Erythroblast (primary cell): ENCODE data around the gene C16orf46.

ENCODE experiments used
- DNase-seq, 2 experiments: peaks; one replicate each; lab custom pipeline; 2025; lab: John Stamatoyannopoulos, UW
- GATA1 ChIP-seq: IDR thresholded peaks from 2 replicates; pipeline ENCODE4 v1.6.1; 2011; ENCODE audit warnings: low read depth, mild to moderate bottlenecking, control low read depth, low read length, moderate library complexity
- POLR2A ChIP-seq: IDR thresholded peaks from 2 replicates; pipeline ENCODE4 v1.6.1; 2011; ENCODE audit warnings: mild to moderate bottlenecking, low read length

Gene C16orf46

GRCh38 chr16:81096715-81097208 is 19.7 kb upstream of the C16orf46 start:
- DNase-seq, result no peak
- TF ChIP-seq POLR2A (no peak), GATA1 (no peak)

GRCh38 chr16:81095953-81096714 is 19.1 kb upstream of the C16orf46 start, which contains the start of gene GCSH:
TSS of gene GCSH (minus strand) at chr16:81096395. CDS start at chr16:81096278, 117 bp downstream.
- TF ChIP-seq POLR2A (peak; percentile 40), GATA1 (no peak)
- DNase-seq, result peak; percentile 99

GRCh38 chr16:81095653-81095952 is 18.6 kb upstream of the C16orf46 start:
- no peak for DNase-seq
- TF ChIP-seq POLR2A, result no peak
- no peak for TF ChIP-seq GATA1

GRCh38 chr16:81094771-81095251 is 17.8 kb upstream of the C16orf46 start:
- TF ChIP-seq GATA1 (no peak), POLR2A (no peak)
- no peak for DNase-seq

- TF ChIP-seq GATA1 (no peak), POLR2A (no peak)
- no peak for DNase-seq
These were observed 11.8 kb upstream of the C16orf46 start for GRCh38 chr16:81088836-81089235.

GRCh38 chr16:81081014-81081413 is 4.0 kb upstream of the C16orf46 start:
- TF ChIP-seq POLR2A, result no peak
- TF ChIP-seq GATA1, result no peak
- DNase-seq, result no peak

- no peak for TF ChIP-seq GATA1
- no peak for TF ChIP-seq POLR2A
- DNase-seq, result no peak
These were observed 3.2 kb upstream of the C16orf46 start for GRCh38 chr16:81080233-81080632.

- peak; percentile 91 to 96 for DNase-seq
These were observed 417 bp downstream of the C16orf46 start for GRCh38 chr16:81076566-81077075.

GRCh38 chr16:81073560-81074330 is 3.3 kb downstream of the C16orf46 start:
- DNase-seq, result no peak
- TF ChIP-seq GATA1 (no peak), POLR2A (no peak)

More at GRCh38 chr16:81076566-81077075, 417 bp downstream of the C16orf46 start:
- TF ChIP-seq POLR2A (no peak), GATA1 (no peak)

GRCh38 chr16:81071805-81072204 is 5.2 kb downstream of the C16orf46 start:
- no peak for DNase-seq
- no peak for TF ChIP-seq POLR2A

GRCh38 chr16:81070979-81071378 is 6.1 kb downstream of the C16orf46 start:
- no peak for DNase-seq
- TF ChIP-seq GATA1 (no peak), POLR2A (no peak)

- DNase-seq, result no peak
- no peak for TF ChIP-seq POLR2A
- TF ChIP-seq GATA1, result no peak
These were observed 8.0 kb downstream of the C16orf46 start for GRCh38 chr16:81069063-81069462.

GRCh38 chr16:81067166-81067565 is 9.9 kb downstream of the C16orf46 start:
- no peak for DNase-seq
- no peak for TF ChIP-seq POLR2A
- TF ChIP-seq GATA1, result no peak

GRCh38 chr16:81066681-81067080 is 10.4 kb downstream of the C16orf46 start:
- TF ChIP-seq POLR2A, result no peak
- no peak for TF ChIP-seq GATA1
- no peak for DNase-seq
